ENCODE results near the gene ELAVL3.
A peak's percentile ranks its signal among the peaks of the same experiment; 100 is the strongest.

Gene ELAVL3

GRCh38 chr19:11480715-11481533, at the start of gene ELAVL3:
Gene ELAVL3 (minus strand): TSS chr19:11481046. CDS start chr19:11480608, 438 bp downstream.
- no peak for DNase-seq (ENCODE audit: low read depth in 2 of 2)

GRCh38 chr19:11530432-11530831, 49.6 kb upstream of the ELAVL3 start:
- peak; percentile 42 to 49 for DNase-seq (ENCODE audit: low read depth in 2 of 2)

GRCh38 chr19:11528551-11529341, 47.9 kb upstream of the ELAVL3 start, which contains the start of gene ECSIT:
Gene ECSIT (minus strand): TSS chr19:11529134. CDS start chr19:11519170, 9,964 bp downstream.
- DNase-seq (ENCODE audit: low read depth in 2 of 2) = peak; percentile 90 to 92

DNA sequence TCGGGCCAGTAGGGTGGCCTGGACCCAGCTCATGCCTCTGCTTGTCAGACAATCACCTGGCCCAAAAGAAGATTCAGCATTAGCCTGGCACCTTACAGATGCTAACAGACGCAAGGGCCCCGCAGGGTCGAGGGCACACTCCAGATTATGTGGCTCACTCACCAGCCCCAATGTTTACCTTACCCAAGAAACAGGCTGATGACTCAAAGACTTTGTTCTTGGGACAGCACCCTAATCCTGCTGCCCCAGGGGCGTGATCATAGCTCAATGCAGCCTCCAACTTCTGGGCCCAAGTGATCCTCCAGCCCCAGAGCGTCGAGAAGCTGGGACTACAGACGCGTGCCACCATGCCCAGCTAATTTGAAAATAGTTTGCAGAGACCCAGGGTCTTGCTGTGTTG, 38.3 kb upstream of the ELAVL3 start:
- DNase-seq (ENCODE audit: low read depth in 2 of 2) = no peak

DNA sequence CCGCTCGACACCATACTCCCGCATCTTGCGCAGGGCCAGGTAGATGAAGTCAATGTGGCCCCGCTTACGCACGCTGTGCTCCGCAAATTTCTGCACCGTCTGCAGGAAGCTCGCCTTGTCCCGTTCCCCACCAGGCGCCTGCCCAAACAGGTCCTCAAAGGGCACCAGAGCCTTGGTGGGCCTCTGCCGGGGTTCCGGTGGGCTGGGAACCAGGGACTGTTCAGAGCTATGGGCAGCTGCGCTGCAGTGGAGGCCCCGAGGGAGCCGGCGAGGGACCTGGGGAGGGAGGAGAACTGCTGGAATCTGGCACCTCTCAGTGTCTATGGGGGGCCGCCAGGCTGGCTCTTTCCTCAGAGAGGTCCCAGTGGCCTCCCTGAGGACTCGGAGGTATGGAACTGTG, 33.1 kb upstream of the ELAVL3 start:
- no peak for DNase-seq (ENCODE audit: low read depth in 2 of 2)

- DNase-seq (ENCODE audit: low read depth in 2 of 2) = no peak
Measured at GRCh38 chr19:11510444-11510843, 29.6 kb upstream of the ELAVL3 start.

GRCh38 chr19:11507370-11508078, 26.7 kb upstream of the ELAVL3 start:
- no peak for DNase-seq (ENCODE audit: low read depth in 2 of 2)

DNA sequence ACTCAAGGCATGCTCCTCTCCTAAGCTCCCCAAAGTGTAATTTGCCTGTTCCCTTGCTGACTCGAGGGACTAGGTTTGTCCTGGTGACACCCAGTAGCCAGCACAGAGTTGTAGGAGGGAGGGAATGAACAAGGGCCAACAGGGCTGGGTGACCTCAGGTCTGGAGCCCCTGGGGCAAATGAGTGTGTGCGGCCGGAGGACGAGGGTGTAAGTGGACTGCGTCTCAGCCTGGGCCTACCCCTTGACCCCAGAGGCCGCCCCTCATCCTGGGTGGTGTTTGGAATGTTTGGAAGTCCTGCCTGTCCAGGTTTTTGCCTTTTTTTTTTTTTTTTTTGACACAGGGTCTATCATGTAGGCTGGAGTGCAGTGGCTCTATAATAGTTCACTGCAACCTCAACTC, 26.1 kb upstream of the ELAVL3 start:
- no peak for DNase-seq (ENCODE audit: low read depth in 2 of 2)

- peak in 1 of 2 donors; percentile 19 for DNase-seq (ENCODE audit: low read depth in 2 of 2)
Measured at GRCh38 chr19:11506101-11506555, 25.3 kb upstream of the ELAVL3 start.

- DNase-seq (ENCODE audit: low read depth in 2 of 2) = peak; percentile 90 to 92
Measured at GRCh38 chr19:11505504-11506100, 24.8 kb upstream of the ELAVL3 start, which contains the start of gene ZNF653. Gene ZNF653 (minus strand): TSS chr19:11505839. CDS start chr19:11505786, 53 bp downstream.

DNA sequence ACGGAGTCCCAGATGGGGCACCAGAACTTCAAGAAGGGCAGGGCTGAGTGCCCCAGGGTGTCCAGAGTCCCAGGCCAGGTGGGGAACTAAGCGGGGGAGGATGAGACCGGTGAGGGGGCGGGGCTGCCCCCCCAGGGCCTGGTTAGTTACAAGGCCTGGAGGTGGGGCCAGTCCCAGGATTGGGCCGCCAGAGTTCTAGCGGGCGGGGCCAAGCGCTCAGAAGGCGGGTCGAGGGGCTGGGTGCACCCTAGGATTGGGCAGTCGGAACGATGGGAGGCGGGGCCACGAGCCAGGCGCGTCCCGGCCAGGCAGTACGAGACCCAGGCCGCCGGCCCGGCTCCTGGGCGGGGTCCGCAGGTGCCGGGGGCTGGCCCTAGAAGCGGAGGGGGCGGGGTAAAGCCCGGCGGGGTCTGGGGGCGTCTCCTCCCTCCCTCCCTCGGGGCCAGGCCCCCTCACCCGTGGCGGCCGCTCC, 24.2 kb upstream of the ELAVL3 start:
- DNase-seq (ENCODE audit: low read depth in 2 of 2) = peak; percentile 96

DNA sequence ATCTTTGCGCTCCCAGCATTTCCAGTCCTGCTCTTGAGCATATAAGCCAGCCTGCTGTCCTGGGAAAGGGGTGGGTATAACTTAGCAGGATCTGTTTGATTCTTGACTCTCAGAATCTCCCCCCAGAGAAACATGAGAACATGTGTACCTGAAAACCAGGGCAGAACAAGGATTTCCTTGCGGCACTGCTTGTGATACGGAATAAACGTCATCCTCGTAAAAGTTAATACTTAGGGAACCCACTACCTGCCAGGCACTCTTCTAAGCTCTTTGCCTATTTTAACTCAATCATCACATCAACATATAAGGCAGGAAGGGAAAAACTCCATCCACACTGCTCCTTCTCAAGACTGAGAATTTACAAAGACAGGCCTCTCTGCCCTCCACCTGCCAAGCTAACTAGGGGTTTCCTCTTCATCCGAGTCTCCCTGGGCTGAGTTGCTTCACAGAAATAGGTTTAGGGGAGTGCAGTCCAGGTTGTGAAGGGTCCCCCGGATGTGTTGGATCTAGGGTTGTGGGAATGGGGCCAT, 23.7 kb upstream of the ELAVL3 start:
- DNase-seq (ENCODE audit: low read depth in 2 of 2) = no peak

- DNase-seq (ENCODE audit: low read depth in 2 of 2) = no peak
Measured at GRCh38 chr19:11499890-11500420, 19.1 kb upstream of the ELAVL3 start.

- DNase-seq (ENCODE audit: low read depth in 2 of 2) = no peak
Measured at GRCh38 chr19:11499220-11499726, 18.4 kb upstream of the ELAVL3 start.

DNA sequence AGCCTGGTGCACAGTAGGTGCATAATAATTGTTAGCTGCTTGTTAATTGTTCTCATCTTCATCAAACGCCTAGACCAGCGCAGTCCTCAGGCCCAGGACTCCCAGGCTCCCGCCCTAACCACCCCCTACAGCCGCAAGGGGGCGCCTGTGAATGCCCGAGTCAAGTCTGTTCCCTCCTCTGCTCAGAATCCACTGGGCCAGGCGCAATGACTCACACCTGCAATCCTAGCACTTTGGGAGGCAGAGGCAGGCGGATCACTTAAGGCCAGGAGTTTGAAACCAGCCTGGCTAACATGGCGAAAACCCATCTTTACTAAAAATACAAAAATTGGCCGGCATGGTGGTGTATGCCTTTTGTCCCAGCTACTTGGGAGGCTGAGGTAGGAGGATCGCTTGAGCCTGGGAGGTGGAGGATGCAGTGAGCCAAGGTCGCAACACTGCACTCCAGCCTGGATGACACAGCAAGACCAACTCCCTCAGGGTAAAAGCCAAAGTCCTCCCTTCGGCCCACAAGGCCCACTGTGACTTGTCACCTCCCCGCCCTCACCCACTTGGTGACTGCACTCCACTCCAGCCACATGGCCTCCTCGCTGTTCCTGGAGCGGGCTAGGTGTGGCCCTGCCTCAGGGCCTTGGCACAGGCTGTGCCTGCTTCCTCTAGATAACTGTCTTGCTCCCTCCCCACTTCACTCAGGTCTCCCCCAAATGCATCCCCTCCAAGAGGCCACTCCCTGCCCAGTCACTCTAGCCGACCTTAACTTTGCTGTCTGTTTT, 15.7 kb upstream of the ELAVL3 start:
- DNase-seq (ENCODE audit: low read depth in 2 of 2) = peak; percentile 39 to 47

DNA sequence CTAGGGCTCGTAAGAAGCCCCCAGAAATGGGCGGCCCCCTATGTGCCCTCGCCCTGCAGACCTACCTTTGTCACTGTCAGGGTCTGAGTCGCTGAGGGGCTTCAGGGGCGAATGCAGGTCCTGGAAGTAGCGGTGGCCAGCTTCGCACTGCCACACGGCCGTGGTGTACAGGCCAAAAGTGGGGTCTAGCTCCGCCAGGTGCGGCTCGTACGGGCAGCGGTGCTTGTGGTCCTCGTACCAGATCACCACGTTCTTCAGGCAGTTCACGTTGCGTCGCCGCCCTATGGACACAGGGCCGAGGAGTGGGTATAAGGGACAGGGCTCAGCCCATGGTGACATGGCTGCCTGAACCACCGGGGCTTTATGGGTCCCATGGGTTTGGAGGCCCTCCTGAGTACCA, 15.0 kb upstream of the ELAVL3 start:
- no peak for DNase-seq (ENCODE audit: low read depth in 2 of 2)

GRCh38 chr19:11495481-11495880, 14.6 kb upstream of the ELAVL3 start:
- no peak for DNase-seq (ENCODE audit: low read depth in 2 of 2)

- no peak for DNase-seq (ENCODE audit: low read depth in 2 of 2)
Measured at GRCh38 chr19:11494634-11495285, 13.9 kb upstream of the ELAVL3 start.

- DNase-seq (ENCODE audit: low read depth in 2 of 2) = no peak
Measured at GRCh38 chr19:11489378-11489777, 8.5 kb upstream of the ELAVL3 start.

All from stimulated activated CD8-positive, alpha-beta memory T cell treated with anti-CD3 and anti-CD28 coated beads, Interleukin-15, amount 100 ng/mL, for 48 hours (primary cell).